Stimulated activated CD4-positive, alpha-beta T cell treated with anti-CD3 and anti-CD28 coated beads, Interleukin-15, amount 100 ng/mL, for 48 hours (primary cell): ENCODE measurements around the gene INPP5A.
"Not testable (repeated sequence)": the region's sequence is repeated elsewhere in the genome, so short reads cannot be mapped to it uniquely, and the experiment has no call there.

Experiments
- DNase-seq, 2 donors: peaks; one replicate each; pipeline ENCODE4 v3.0.0-alpha.2; 2020; ENCODE audit warnings: low read depth in 2 of 2

Gene INPP5A

GRCh38 chr10:132786476-132786883, 248.9 kb downstream of the INPP5A start:
- no peak for DNase-seq

DNA sequence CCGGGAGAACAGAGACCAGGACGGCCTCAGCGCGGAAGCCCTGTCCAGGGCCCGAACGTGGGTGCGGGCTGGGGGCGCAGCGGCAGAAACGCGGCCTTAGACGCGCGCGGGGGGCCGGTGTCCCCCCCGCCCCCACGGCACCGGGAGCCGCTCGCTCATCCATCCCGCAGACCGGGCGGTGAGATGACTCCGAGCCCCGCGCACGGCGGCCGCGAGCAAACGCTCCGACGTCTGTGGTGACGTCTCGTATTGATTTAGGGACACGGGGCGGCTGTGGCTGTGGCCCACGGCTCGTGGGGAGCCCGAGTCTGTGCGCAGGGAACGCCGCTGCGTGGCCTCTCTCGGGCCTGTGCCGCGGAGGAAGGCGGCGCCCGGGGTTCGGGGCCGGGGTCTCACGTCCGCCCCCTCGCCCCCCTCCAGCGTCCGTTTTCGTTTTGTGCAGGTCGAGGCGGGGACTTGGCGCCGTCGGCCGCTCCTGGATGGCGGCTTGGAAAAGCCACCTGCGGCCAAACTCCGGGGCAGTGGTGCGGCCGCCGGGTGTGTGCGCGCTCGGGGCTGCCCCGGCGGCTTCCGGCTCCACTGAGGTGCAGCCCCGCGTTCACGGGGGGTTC, 249.4 kb downstream of the INPP5A start:
- no peak for DNase-seq

- DNase-seq = no peak
Measured at GRCh38 chr10:132787495-132788179, 250.1 kb downstream of the INPP5A start.

DNA sequence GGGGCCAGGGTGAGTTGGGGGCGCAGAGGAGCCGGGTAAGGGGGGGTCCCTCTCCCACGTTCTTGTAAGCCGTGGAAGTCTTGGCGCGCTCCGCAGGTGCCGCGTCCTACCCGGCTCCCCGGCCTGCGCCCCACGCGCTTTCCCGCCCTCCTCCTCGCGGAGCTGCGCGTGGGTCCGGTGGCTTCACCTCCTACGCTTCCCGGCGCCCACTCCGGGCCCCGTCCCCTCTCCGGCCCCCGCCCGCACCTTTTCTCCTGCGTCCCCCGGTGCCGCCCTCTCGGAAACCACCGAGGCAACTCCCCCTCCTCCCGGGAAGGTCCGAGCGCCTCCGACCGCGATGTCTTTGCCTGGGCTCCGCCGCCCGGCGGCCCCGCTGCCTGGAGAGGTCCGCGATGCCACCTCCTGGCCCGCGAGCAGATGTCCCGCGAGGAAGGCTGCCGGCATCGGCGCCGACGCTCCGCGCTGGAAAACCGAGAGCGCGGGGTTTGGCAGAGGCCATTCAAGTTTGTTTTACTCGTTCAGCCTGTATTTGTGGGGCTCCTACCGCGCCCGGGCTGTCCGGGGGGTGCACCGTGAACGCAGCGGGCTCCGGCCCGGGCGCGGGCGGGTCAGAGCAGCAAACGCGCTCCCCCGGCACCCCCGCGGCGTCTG, 250.7 kb downstream of the INPP5A start:
- no peak for DNase-seq

GRCh38 chr10:132788831-132789219, 251.2 kb downstream of the INPP5A start:
- DNase-seq = no peak

- no peak for DNase-seq
Measured at GRCh38 chr10:132789659-132790148, 252.1 kb downstream of the INPP5A start.

- no peak for DNase-seq
Measured at GRCh38 chr10:132790470-132790869, 252.9 kb downstream of the INPP5A start.

- DNase-seq = no peak
Measured at GRCh38 chr10:132790934-132791829, 253.6 kb downstream of the INPP5A start.

GRCh38 chr10:132792099-132792498, 254.5 kb downstream of the INPP5A start:
- DNase-seq = not testable (repeated sequence)

- no peak for DNase-seq
Measured at GRCh38 chr10:132792796-132793195, 255.2 kb downstream of the INPP5A start.

- no peak for DNase-seq
Measured at GRCh38 chr10:132793213-132793612, 255.6 kb downstream of the INPP5A start.

- no peak for DNase-seq
Measured at GRCh38 chr10:132793871-132794849, 256.6 kb downstream of the INPP5A start.

GRCh38 chr10:132796846-132797245, 259.3 kb downstream of the INPP5A start:
- DNase-seq = no peak

GRCh38 chr10:132797986-132798385, 260.4 kb downstream of the INPP5A start:
- DNase-seq = not testable (repeated sequence)

- no peak for DNase-seq
Measured at GRCh38 chr10:132798403-132798802, 260.8 kb downstream of the INPP5A start.

- no peak for DNase-seq
Measured at GRCh38 chr10:132798876-132799275, 261.3 kb downstream of the INPP5A start.

GRCh38 chr10:132799865-132800264, 262.3 kb downstream of the INPP5A start:
- no peak for DNase-seq

- DNase-seq = no peak
Measured at GRCh38 chr10:132802048-132802447, 264.5 kb downstream of the INPP5A start.

DNA sequence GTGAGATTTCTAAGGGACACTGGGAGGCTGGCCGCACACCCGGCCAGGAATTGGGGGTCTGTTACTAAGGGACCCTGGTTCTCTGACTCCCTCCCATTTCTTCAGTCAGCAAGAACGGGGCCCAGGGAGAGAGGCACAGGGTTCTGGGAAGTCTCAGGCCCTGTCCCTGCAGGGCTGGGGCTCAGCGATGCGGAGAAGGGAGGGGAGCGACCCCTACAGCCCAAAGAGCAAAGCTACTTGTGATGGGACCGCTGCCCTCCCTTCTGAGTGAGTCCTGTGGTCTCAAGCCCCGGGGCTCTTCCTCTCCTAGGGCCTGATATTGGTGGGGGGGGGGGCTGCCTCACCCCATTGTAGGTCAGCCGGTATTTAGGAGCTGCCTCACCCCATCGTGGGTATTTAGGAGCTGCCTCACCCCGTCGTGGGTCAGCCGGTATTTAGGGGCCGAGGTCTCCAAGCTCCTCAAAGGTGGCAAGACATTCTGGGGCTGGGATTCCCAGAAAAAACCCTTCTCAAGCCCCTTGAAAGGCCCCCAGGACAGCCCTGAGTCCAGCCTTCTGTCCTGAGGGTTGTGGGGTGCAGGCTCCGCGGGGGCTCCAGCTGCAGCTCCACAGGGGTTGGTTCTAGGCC, 265.2 kb downstream of the INPP5A start:
- DNase-seq = no peak
